SIG-M5 (cell line): ENCODE results near the gene NACA2.

Source experiments
- DNase-seq: peaks from one replicate; lab custom pipeline; 2025; lab: John Stamatoyannopoulos, UW

The NACA2 gene

DNA sequence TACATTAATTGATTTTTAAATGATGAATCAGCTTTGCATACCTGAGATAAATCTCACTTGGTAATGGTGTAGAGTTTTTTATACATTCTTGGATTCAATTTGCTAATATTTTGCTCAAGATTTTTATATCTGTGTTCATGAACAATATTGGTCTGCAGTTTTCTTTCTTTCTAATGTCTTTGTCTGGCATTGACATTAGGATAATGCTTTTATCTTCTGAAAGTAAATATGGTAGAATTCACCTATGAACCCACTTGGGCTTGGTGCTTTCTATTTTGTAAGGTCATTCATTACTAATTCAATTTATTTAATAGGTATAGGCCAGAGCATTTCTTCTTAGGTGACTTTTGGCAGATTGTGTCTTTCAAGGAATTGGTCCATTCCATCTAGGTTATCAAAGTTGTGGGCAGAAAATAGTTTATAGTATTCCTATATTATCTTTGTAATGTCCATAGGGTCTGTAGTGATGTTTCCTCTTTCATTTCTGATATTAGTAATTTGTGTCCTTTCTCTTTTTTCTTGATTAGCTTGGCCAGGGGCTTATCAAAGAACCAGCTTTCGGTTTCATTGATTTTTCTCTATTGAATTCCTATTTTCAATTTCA, 45.6 kb downstream of the NACA2 start:
- DNase-seq: no peak

DNA sequence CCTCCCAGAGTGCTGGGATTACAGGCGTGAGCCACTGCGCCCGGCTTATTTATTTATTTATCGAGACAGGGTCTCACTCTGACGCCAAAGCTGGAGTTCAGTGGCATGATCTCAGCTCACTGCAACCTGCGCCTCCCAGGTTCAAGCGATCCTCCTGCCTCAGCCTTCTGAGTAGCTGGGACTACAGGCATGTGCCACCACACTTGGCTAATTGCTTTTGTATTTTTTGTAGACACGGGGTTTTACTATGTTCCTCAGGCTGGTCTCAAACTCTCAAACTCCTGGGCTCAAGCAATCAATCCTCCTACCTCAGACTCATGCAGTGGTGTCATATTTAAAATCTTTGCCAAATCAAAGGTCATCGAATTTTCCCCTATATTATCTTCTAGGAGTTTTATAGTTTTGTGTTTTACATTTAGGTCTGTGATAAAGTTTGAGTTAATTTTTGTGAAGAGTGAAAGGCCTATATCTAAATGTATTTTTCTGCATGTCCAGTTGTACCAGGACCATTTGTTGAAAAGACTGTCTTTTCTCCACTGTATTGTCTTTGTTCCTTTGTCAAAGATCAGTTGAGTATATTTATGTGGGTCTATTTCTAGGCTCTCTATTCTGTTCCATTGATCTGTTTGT, 47.1 kb downstream of the NACA2 start:
- DNase-seq: no peak

DNA sequence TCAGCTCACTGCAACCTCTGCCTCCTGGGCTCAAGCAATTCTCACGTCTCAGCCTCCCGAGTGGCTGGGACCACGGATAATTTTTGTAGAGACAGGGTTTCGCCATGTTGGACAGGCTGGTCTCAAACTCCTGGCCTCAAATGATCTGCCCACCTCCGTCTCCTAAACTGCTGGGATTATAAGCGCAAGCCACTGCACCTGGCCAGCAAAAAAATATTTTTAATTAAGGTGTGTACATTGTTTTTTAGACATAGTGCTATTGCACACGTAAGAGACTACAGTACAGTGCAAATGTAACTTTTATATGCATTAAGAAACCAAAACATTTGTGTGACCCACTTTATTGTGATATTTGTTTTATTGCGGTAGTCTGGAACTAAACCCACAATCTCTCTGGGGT, 49.0 kb downstream of the NACA2 start:
- no peak for DNase-seq

DNA sequence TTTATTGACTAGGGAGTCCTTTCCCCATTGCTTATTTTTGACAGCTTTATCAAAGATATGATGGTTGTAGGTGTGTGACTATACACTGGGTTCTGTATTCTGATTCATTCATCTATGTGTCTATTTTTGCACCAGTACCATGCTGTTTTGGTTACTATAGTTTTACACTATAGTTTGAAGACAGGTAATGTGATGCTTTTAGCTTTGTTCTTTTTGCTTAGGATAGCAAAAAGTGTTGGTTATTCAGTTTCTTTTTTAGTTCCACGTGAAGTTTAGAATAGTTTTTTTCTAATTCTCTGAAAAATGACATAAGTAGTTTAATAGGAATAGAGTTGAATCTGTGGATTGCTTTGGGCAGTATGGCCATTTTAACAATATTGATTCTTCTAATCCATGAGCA, 50.1 kb downstream of the NACA2 start:
- no peak for DNase-seq
